ENCODE measurements around the gene FAM210B.

DNA sequence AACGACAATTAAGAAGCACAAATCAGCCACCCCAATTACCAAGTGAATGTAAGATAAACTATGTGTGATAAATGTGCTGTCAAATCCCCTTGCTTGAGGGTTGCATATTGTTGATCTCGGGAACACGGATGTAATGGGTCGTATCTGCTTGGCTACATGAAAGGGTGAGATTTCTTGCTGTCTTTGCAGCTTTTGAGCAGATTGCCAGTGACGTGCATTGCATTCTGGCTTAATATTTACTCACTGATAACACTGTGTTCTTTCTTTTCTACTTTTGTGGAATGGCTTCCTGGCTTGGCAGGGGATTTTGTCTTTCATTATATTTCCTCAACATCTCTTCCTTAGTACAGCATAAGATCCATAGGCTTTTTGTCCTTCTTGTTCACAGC, 10.5 kb upstream of the FAM210B start:
- TF ChIP-seq, protein P1, sequence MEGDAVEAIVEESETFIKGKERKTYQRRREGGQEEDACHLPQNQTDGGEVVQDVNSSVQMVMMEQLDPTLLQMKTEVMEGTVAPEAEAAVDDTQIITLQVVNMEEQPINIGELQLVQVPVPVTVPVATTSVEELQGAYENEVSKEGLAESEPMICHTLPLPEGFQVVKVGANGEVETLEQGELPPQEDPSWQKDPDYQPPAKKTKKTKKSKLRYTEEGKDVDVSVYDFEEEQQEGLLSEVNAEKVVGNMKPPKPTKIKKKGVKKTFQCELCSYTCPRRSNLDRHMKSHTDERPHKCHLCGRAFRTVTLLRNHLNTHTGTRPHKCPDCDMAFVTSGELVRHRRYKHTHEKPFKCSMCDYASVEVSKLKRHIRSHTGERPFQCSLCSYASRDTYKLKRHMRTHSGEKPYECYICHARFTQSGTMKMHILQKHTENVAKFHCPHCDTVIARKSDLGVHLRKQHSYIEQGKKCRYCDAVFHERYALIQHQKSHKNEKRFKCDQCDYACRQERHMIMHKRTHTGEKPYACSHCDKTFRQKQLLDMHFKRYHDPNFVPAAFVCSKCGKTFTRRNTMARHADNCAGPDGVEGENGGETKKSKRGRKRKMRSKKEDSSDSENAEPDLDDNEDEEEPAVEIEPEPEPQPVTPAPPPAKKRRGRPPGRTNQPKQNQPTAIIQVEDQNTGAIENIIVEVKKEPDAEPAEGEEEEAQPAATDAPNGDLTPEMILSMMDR (IDR thresholded peaks at IDR 0.05), result no peak
- no peak for TF ChIP-seq POLR2A (IDR thresholded peaks at IDR 0.05)
- no peak for TF ChIP-seq POLR2AphosphoS5 (IDR thresholded peaks at IDR 0.05)

Data from transverse colon (tissue), 4 donors.